Measurements from ENCODE around the gene CTDP1.

DNA sequence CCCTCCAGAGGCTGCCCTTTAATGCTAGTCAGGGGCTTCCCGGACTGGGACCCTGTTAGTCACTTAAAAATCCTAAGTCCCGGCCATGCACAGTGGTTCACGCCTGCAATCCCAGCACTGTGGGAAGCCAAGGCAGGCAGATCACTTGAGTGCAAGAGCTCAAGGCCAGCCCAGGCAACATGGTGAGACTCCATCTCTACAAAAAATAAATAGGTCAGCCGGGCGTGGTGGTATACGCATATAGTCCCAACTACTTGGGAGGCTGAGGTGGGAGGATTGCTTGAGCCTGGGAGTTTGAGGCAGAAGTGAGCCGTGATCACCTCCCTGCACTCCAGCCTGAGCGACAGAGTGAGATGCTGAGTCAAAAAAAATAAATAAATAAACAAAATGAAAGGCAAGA, 100.9 kb downstream of the CTDP1 start:
- TF ChIP-seq EGR1 (IDR thresholded peaks at IDR 0.05; ENCODE audit: low read depth) (no peak), CTCF (IDR thresholded peaks at IDR 0.05 in 2 of 3, conservative IDR thresholded peaks at IDR 0.05 in 1 of 3; ENCODE audit: borderline replicate concordance in 1 of 3, insufficient read depth in 1 of 3, low read depth in 2 of 3, low read length in 2 of 3) (no peak), EZH2phosphoT487 (IDR thresholded peaks at IDR 0.05; ENCODE audit: borderline replicate concordance) (no peak), POLR2A (IDR thresholded peaks at IDR 0.05; ENCODE audit: borderline replicate concordance, extremely low read depth, insufficient read depth, insufficient read length) (no peak), POLR2AphosphoS5 (IDR thresholded peaks at IDR 0.05; ENCODE audit: low read depth, low read length) (no peak), JUND (IDR thresholded peaks at IDR 0.05) (no peak), SIN3A (IDR thresholded peaks at IDR 0.05; ENCODE audit: low read depth) (no peak), REST (IDR thresholded peaks at IDR 0.05; ENCODE audit: low read depth) (no peak)
